ENCODE measurements around the gene TRIM49B. TPM values are rescaled to one million over a fixed set of nuclear protein-coding genes. Genes with fewer than 3 reads are reported as not detected.
"Not testable (repeated sequence)": the region's sequence is repeated elsewhere in the genome, so short reads cannot be mapped to it uniquely, and the experiment has no call there.

Gene TRIM49B
- polyA plus RNA-seq (2013, experiment 1 of 2; ENCODE audit: insufficient read length), result not detected
- polyA plus RNA-seq (2013, experiment 2 of 2; ENCODE audit: insufficient read length), result not detected

GRCh38 chr11:49028523-49028922 lies at the start of gene TRIM49B:
Gene TRIM49B (plus strand): TSS chr11:49028823. CDS start chr11:49031600, 2,777 bp downstream.
- DNase-seq, result not testable (repeated sequence)

DNA sequence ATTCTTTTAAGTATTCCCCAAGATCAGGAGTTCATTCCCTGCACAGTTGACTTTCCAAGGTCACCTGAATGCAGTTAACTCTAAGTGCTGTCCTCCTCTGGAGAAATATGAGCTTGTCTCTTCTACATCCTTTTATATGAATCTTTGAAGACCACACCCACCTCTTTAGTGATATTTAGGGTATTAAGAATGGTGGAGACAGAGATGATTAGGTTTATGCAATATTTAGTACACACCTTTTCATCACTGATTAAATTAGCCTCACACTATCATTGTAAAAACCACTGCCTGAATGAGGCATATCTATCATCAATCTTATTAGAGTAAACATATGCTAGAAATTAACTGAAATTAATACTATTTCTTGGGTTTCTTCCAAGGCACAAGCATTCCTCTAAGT lies 44.8 kb upstream of the TRIM49B start, which contains the start of gene TRIM51G:
Gene TRIM51G, minus strand, starts transcription at position 101 of the 400 bp plus-strand sequence. CDS start 2,190 bp downstream, outside the sequence.
- DNase-seq, result not testable (repeated sequence)

- not testable (repeated sequence) for DNase-seq
Observed at GRCh38 chr11:49048229-49048628, 19.6 kb downstream of the TRIM49B start.

GRCh38 chr11:49049821-49050220 lies 21.2 kb downstream of the TRIM49B start:
- not testable (repeated sequence) for DNase-seq

GRCh38 chr11:49059012-49059411 lies 30.4 kb downstream of the TRIM49B start, which contains the start of gene TRIM64C:
Gene TRIM64C (minus strand): TSS chr11:49059112. CDS start chr11:49059112, 0 bp downstream.
- not testable (repeated sequence) for DNase-seq

DNA sequence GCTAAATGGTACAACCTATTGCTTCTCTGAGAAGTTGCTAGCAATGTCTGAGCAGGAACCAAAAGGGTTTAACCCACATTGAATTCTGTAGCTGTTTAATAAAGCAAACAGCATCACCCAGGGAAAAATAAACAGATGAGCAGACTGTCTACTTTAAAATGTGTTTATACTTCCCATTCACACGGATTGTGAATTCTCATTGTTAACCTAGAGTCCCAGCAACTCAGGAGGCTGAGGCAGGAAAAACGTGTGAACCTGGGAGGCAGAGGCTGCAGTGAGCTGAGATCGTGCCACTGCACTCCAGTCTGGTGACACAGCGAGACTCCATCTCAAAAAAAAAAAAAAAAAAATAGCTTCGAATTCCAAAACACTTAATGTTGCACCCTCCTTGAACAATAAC lies 41.3 kb downstream of the TRIM49B start:
- DNase-seq, result not testable (repeated sequence)
